Kidney (tissue), 14 donors: ENCODE measurements around the gene CAMK2N2. TPM values are rescaled to one million over a fixed set of nuclear protein-coding genes. Genes with fewer than 3 reads are reported as not detected.

Experiments used
- DNase-seq, 5 donors: peaks; one replicate each; pipeline ENCODE4 v3.0.0-alpha.2; 2013 to 2020
- FAIRE-seq: peaks from 2 replicates; lab custom pipeline; 2012; peaks lifted over from hg19 to GRCh38; lab: Jason Lieb, UNC
- H3K27ac ChIP-seq, 2 donors: one replicate each; pipeline ENCODE4 v1.7.0; 2013; ENCODE audit warnings: low read depth in 2 of 2, low read length in 2 of 2, inconsistent platforms in 1 of 2
- H3K27me3 ChIP-seq: one replicate; pipeline ENCODE4 v1.7.1; 2013; ENCODE audit warnings: low read length, inconsistent platforms; ENCODE audit not compliant: control insufficient read depth, insufficient read depth
- H3K36me3 ChIP-seq, 3 donors: one replicate each; pipeline versions ENCODE4 v1.7.0 to v1.7.1; 2013; ENCODE audit warnings: low read length in 3 of 3, control low read depth in 1 of 3, inconsistent platforms in 1 of 3; ENCODE audit not compliant: insufficient read depth in 3 of 3, control insufficient read depth in 2 of 3
- H3K4me1 ChIP-seq, 3 donors: one replicate each; pipeline versions ENCODE4 v1.7.0 to v1.7.1; 2013; ENCODE audit warnings: low read length in 3 of 3, inconsistent platforms in 1 of 3, low read depth in 1 of 3; ENCODE audit not compliant: control insufficient read depth in 2 of 3, insufficient read depth in 2 of 3
- H3K4me3 ChIP-seq, 3 donors: one replicate each; pipeline versions ENCODE4 v1.7.0 to v1.8.1; 2013; ENCODE audit warnings: low read length in 3 of 3, control low read depth in 1 of 3, inconsistent platforms in 1 of 3
- H3K9ac ChIP-seq, 3 donors: one replicate each; pipeline versions ENCODE4 v1.7.0 to v1.7.1; 2013; ENCODE audit warnings: low read length in 3 of 3, control low read depth in 1 of 3, inconsistent platforms in 1 of 3
- H3K9me3 ChIP-seq, 3 donors: one replicate each; pipeline versions ENCODE4 v1.7.0 to v1.7.1; 2013; ENCODE audit warnings: low read length in 3 of 3, control low read depth in 1 of 3, inconsistent platforms in 1 of 3; ENCODE audit not compliant: control insufficient read depth in 2 of 3, insufficient read depth in 1 of 3
- CTCF ChIP-seq: IDR thresholded peaks from 3 replicates; pipeline ENCODE4 v1.5.1; 2012; ENCODE audit warnings: mild to moderate bottlenecking, moderate library complexity, borderline replicate concordance; ENCODE audit not compliant: insufficient read depth; ENCODE audit errors: extremely low read depth
- intact Hi-C: fragments of 100-400 bp; cut with DNase I; formaldehyde crosslinking; loops from one replicate; pipeline ENCODE4 v1.11.1; 2022
- polyA plus RNA-seq: library from polyadenylated mRNA; stranded (reverse); fragments of 350-450 nt; fragmentation: Illumina TruSeq; extraction: RNeasy Lipid Tissue Mini Kit (QIAGEN cat#74804); gene quantifications from one replicate; pipeline ENCODE4 v1.2.3, GENCODE V29; 2014; ENCODE audit warnings: low read depth, low replicate concordance; ENCODE audit not compliant: insufficient read depth
- total RNA-seq: library from RNA; stranded (reverse); fragmentation: NEBNext Ultra II Directional; extraction: Animal tissue kit (Norgen Biotek cat#: 25700); gene quantifications from one replicate; pipeline ENCODE4 v1.2.1, GENCODE V29; 2021
- donor health status: control.
- donor health status: control.
- donor health status: control.
- donor health status: control.
- donor health status: control.
- donor health status: DM: yes; HTN: yes; CAD: no.
- donor health status: Normal renal cell carcinoma (clear cell type).

Gene CAMK2N2
- total and polyA plus RNA-seq, 2 donors from 2014 or later = 0.31 to 0.39 TPM

GRCh38 chr3:184295771-184296170, 34.4 kb upstream of the CAMK2N2 start:
- Histone ChIP-seq H3K36me3 (peaks cover 3 to 6% (median 6%) of the 10 kb centered on the region in 3 donors), H3K9me3 (no peaks in the 10 kb centered on the region), H3K27ac (no peak overlapping the region), H3K4me3 (no peak overlapping the region), H3K27me3 (no peaks in the 10 kb centered on the region), H3K4me1 (peaks cover 3 to 10% (median 5%) of the 10 kb centered on the region in 3 donors), H3K9ac (no peak overlapping the region)
- TF ChIP-seq CTCF = no peak
- intact Hi-C loops = no loop called here
- FAIRE-seq (no peak), DNase-seq (no peak)

GRCh38 chr3:184291738-184292445, 30.5 kb upstream of the CAMK2N2 start:
- Histone ChIP-seq H3K27ac (no peak overlapping the region), H3K4me1 (no peaks in the 10 kb centered on the region), H3K27me3 (no peaks in the 10 kb centered on the region), H3K36me3 (no peaks in the 10 kb centered on the region), H3K9me3 (no peaks in the 10 kb centered on the region), H3K4me3 (no peak overlapping the region), H3K9ac (no peak overlapping the region)
- intact Hi-C loops = no loop called here
- DNase-seq (no peak), FAIRE-seq (no peak)
- no peak for TF ChIP-seq CTCF

GRCh38 chr3:184291044-184291737, 29.8 kb upstream of the CAMK2N2 start:
- Histone ChIP-seq H3K4me3 (no peak overlapping the region), H3K9ac (no peak overlapping the region), H3K9me3 (no peaks in the 10 kb centered on the region), H3K36me3 (no peaks in the 10 kb centered on the region), H3K27me3 (no peaks in the 10 kb centered on the region), H3K27ac (no peak overlapping the region), H3K4me1 (no peaks in the 10 kb centered on the region)
- DNase-seq (no peak), FAIRE-seq (no peak)
- intact Hi-C loops = no loop called here
- TF ChIP-seq CTCF = no peak
